GM21515 (cell line): ENCODE results near the gene EPN3.

Source experiments
- ATAC-seq: cut with Tn5 transposase; IDR thresholded peaks from one replicate; pipeline ENCODE4 v1.9.1; 2021; ENCODE audit not compliant: unreplicated experiment

Gene EPN3

GRCh38 chr17:50547736-50548083 is 15.2 kb downstream of the EPN3 start:
- ATAC-seq: no peak

GRCh38 chr17:50548831-50549230 is 16.3 kb downstream of the EPN3 start:
- ATAC-seq: no peak

GRCh38 chr17:50549256-50549941 is 16.9 kb downstream of the EPN3 start:
- ATAC-seq: no peak

- ATAC-seq: no peak
Observed at GRCh38 chr17:50549969-50550368, 17.4 kb downstream of the EPN3 start.

- no peak for ATAC-seq
Observed at GRCh38 chr17:50550661-50551432, 18.3 kb downstream of the EPN3 start.

- no peak for ATAC-seq
Observed at GRCh38 chr17:50551433-50551815, 18.9 kb downstream of the EPN3 start.

- ATAC-seq: no peak
Observed at GRCh38 chr17:50551884-50552283, 19.3 kb downstream of the EPN3 start.

- no peak for ATAC-seq
Observed at GRCh38 chr17:50554201-50554600, 21.7 kb downstream of the EPN3 start.

- ATAC-seq: no peak
Observed at GRCh38 chr17:50556803-50557202, 24.3 kb downstream of the EPN3 start.

GRCh38 chr17:50557630-50558029 is 25.1 kb downstream of the EPN3 start:
- no peak for ATAC-seq

GRCh38 chr17:50558091-50558490 is 25.6 kb downstream of the EPN3 start:
- ATAC-seq: no peak

GRCh38 chr17:50558581-50558940 is 26.0 kb downstream of the EPN3 start:
- no peak for ATAC-seq

GRCh38 chr17:50558941-50559614 is 26.5 kb downstream of the EPN3 start:
- no peak for ATAC-seq

GRCh38 chr17:50559674-50560184 is 27.2 kb downstream of the EPN3 start:
- ATAC-seq: no peak

GRCh38 chr17:50560185-50560824 is 27.8 kb downstream of the EPN3 start, which contains the start of gene CACNA1G:
TSS of gene CACNA1G (plus strand) at chr17:50560715. CDS start at chr17:50561460, 745 bp downstream.
- ATAC-seq: peak; percentile 93

GRCh38 chr17:50560931-50561745 is 28.6 kb downstream of the EPN3 start:
- ATAC-seq: peak; percentile 12

GRCh38 chr17:50561746-50562141 is 29.2 kb downstream of the EPN3 start:
- no peak for ATAC-seq

- ATAC-seq: no peak
Observed at GRCh38 chr17:50562242-50563091, 29.9 kb downstream of the EPN3 start.

GRCh38 chr17:50563092-50563511 is 30.6 kb downstream of the EPN3 start:
- no peak for ATAC-seq

- no peak for ATAC-seq
Observed at GRCh38 chr17:50564916-50565315, 32.4 kb downstream of the EPN3 start.
